DND-41 (cell line): ENCODE measurements around the gene NAA35.

Experiments
- ATAC-seq: fragments of 200-7000 bp; cut with Tn5 transposase; 3 replicates; pipeline ENCODE4 v1.9.1; 2021; ENCODE audit warnings: low read depth; ENCODE audit not compliant: insufficient read depth
- DNase-seq: peaks from one replicate; pipeline ENCODE4 v3.0.0-alpha.2; 2020
- H2AFZ ChIP-seq: 2 replicates; pipeline ENCODE4 v1.6.0; 2012; ENCODE audit warnings: low read depth, low read length
- H3K27ac ChIP-seq: 2 replicates; pipeline ENCODE4 v1.5.1; 2012; ENCODE audit warnings: low read length, inconsistent platforms
- H3K27me3 ChIP-seq: fragments of 200-600 bp; sonication (generic); 2 replicates; pipeline ENCODE4 v1.6.0; 2012; ENCODE audit warnings: low read length, mild to moderate bottlenecking, inconsistent platforms; ENCODE audit not compliant: insufficient read depth, poor library complexity
- H3K36me3 ChIP-seq: 2 replicates; pipeline ENCODE4 v1.5.1; 2012; ENCODE audit warnings: low read length, inconsistent platforms; ENCODE audit not compliant: insufficient read depth
- H3K4me1 ChIP-seq: 2 replicates; pipeline ENCODE4 v1.5.1; 2012; ENCODE audit warnings: mild to moderate bottlenecking, low read length; ENCODE audit not compliant: insufficient read depth
- H3K4me2 ChIP-seq: 2 replicates; pipeline ENCODE4 v1.6.0; 2012; ENCODE audit warnings: mild to moderate bottlenecking, moderate library complexity, low read length, inconsistent platforms; ENCODE audit not compliant: insufficient read depth
- H3K4me3 ChIP-seq, 2 experiments: fragments of 200-600 bp in 1 of 2; shearing (Covaris generic) in 1 of 2; 2 replicates each; pipeline ENCODE4 v1.5.1; 2012 to 2016; ENCODE audit warnings: inconsistent platforms in 2 of 2, low read length in 2 of 2, mild to moderate bottlenecking in 2 of 2, low read depth in 1 of 2, moderate library complexity in 1 of 2
- H3K79me2 ChIP-seq: 2 replicates; pipeline ENCODE4 v1.6.0; 2012; ENCODE audit warnings: low read length, inconsistent platforms; ENCODE audit not compliant: insufficient read depth
- H3K9ac ChIP-seq: 2 replicates; pipeline ENCODE4 v1.6.0; 2012; ENCODE audit warnings: low read depth, mild to moderate bottlenecking, inconsistent platforms, low read length, moderate library complexity
- H3K9me3 ChIP-seq: 2 replicates; pipeline ENCODE4 v1.5.1; 2012; ENCODE audit warnings: low read length, moderate library complexity, mild to moderate bottlenecking, inconsistent platforms; ENCODE audit not compliant: insufficient read depth, severe bottlenecking
- H4K20me1 ChIP-seq: 2 replicates; pipeline ENCODE4 v1.6.0; 2012; ENCODE audit warnings: low read length; ENCODE audit not compliant: insufficient read depth
- CTCF ChIP-seq: IDR thresholded peaks from 2 replicates; pipeline ENCODE4 v1.5.1; 2012; ENCODE audit warnings: borderline replicate concordance, low read length, moderate library complexity, mild to moderate bottlenecking; ENCODE audit not compliant: poor library complexity, severe bottlenecking; ENCODE audit errors: extremely low read depth
- EZH2 ChIP-seq: IDR thresholded peaks from 3 replicates; pipeline ENCODE4 v1.6.1; 2012; ENCODE audit warnings: borderline replicate concordance, low read depth, mild to moderate bottlenecking, moderate library complexity, low read length, inconsistent platforms; ENCODE audit not compliant: severe bottlenecking

NAA35 gene

GRCh38 chr9:85897848-85898247, 43.1 kb upstream of the NAA35 start:
- no peak for ATAC-seq
- no peaks in the 10 kb centered on the region for H3K9me3 ChIP-seq
- no peak overlapping the region for H3K4me2 ChIP-seq
- H3K27ac ChIP-seq: no peak overlapping the region
- no peak for TF ChIP-seq CTCF
- TF ChIP-seq EZH2: no peak
- H3K9ac ChIP-seq: no peak overlapping the region
- no peaks in the 10 kb centered on the region for H3K36me3 ChIP-seq
- no peak for DNase-seq
- H3K4me1 ChIP-seq: peaks cover 7% of the 10 kb centered on the region; the same call in 1 of the 2 replicates
- H3K4me3 ChIP-seq: no peak overlapping the region
- H3K79me2 ChIP-seq: no peaks in the 10 kb centered on the region
- H4K20me1 ChIP-seq: no peaks in the 10 kb centered on the region
- no peak overlapping the region for H2AFZ ChIP-seq
- no peaks in the 10 kb centered on the region for H3K27me3 ChIP-seq

GRCh38 chr9:85898332-85898731, 42.6 kb upstream of the NAA35 start:
- Histone ChIP-seq H3K27ac (no peak overlapping the region), H3K36me3 (no peaks in the 10 kb centered on the region), H3K9ac (no peak overlapping the region), H3K4me2 (no peak overlapping the region), H3K79me2 (no peaks in the 10 kb centered on the region), H3K4me1 (peaks cover 7% of the 10 kb centered on the region; the same call in 1 of the 2 replicates), H3K27me3 (no peaks in the 10 kb centered on the region), H2AFZ (no peak overlapping the region), H3K9me3 (no peaks in the 10 kb centered on the region), H3K4me3 (no peak overlapping the region), H4K20me1 (no peaks in the 10 kb centered on the region)
- TF ChIP-seq CTCF (no peak), EZH2 (no peak)
- no peak for DNase-seq
- no peak for ATAC-seq

GRCh38 chr9:85899388-85899787, 41.6 kb upstream of the NAA35 start:
- H3K4me1 ChIP-seq: peaks cover 7% of the 10 kb centered on the region; the same call in 1 of the 2 replicates
- H4K20me1 ChIP-seq: no peaks in the 10 kb centered on the region
- no peaks in the 10 kb centered on the region for H3K27me3 ChIP-seq
- no peak overlapping the region for H3K4me3 ChIP-seq
- H3K36me3 ChIP-seq: no peaks in the 10 kb centered on the region
- no peaks in the 10 kb centered on the region for H3K9me3 ChIP-seq
- H3K9ac ChIP-seq: no peak overlapping the region
- no peak overlapping the region for H3K4me2 ChIP-seq
- H2AFZ ChIP-seq: no peak overlapping the region
- no peak overlapping the region for H3K27ac ChIP-seq
- DNase-seq (no peak), ATAC-seq (no peak)
- no peaks in the 10 kb centered on the region for H3K79me2 ChIP-seq
- TF ChIP-seq EZH2 (no peak), CTCF (no peak)
